Epidermal melanocyte (primary cell): ENCODE data around the gene RPS8.
A peak's percentile ranks its signal among the peaks of the same experiment; 100 is the strongest.
"Not testable (repeated sequence)": the region's sequence is repeated elsewhere in the genome, so short reads cannot be mapped to it uniquely, and the experiment has no call there.

ENCODE experiments used
- DNase-seq: peaks from one replicate; pipeline ENCODE4 v3.0.0; 2011; ENCODE audit warnings: low spot score; ENCODE audit not compliant: insufficient read length

RPS8 gene

DNA sequence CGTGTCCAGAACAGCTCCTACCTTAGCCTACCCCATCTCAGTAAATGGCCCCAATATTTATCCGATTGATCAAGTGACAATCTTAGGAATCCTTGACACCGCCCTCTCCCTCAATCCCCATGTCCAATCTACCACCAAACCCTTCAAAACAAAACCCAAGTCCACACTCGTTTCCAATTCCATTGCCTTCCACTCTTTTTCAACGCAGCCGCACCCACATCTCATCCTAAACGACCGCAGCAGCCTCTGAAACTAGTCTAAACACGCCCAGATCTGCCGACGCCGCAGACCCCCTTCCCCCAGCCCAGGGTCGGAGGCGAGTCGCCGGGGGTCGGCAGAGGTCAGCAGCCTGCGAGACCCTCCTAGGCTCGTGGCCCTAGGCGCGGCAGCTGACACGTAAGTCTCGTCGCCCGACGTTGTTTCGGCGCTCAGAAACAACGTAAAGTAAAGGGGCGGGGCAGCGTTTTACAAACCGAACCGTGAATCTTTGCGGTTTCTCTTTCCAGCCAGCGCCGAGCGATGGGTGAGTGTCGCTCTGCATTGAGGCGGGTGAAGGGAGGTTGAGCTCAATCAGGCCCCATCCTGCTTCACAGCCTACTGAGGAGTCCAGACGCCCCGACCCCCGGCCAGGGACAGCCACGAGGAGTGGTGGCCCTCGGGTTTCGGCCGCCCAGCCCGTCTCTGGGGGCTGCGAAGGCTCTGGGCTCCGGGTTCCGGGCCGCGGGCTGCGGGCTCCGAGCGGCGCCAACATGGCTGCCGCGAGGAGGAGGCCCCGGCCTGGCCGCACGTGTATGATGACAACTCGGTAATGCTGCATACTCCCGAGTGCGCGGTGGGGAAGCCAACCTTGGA is at the start of gene RPS8:
TSS of gene RPS8 (plus strand) at position 463 of the 852 bp plus-strand sequence. CDS start at position 520, 57 bp downstream.
- peak; percentile 74 for DNase-seq

GRCh38 chr1:44730741-44731512 is 44.4 kb upstream of the RPS8 start, which contains the start of gene RNU5D-1:
RNU5D-1 (minus strand) TSS chr1:44731170.
- peak; percentile 96 for DNase-seq

GRCh38 chr1:44733365-44733764 is 42.0 kb upstream of the RPS8 start:
- DNase-seq, result no peak

GRCh38 chr1:44733784-44734183 is 41.6 kb upstream of the RPS8 start:
- DNase-seq, result no peak

GRCh38 chr1:44735992-44736391 is 39.3 kb upstream of the RPS8 start:
- DNase-seq, result no peak

GRCh38 chr1:44738953-44739306 is 36.4 kb upstream of the RPS8 start:
- not testable (repeated sequence) for DNase-seq

- peak; percentile 98 for DNase-seq
Observed at GRCh38 chr1:44739307-44740178, 35.8 kb upstream of the RPS8 start, which contains the start of gene KIF2C. KIF2C (plus strand) TSS chr1:44739837; CDS start chr1:44739933, 96 bp downstream.

GRCh38 chr1:44740179-44740617 is 35.1 kb upstream of the RPS8 start:
- no peak for DNase-seq

GRCh38 chr1:44743211-44743610 is 32.1 kb upstream of the RPS8 start:
- DNase-seq, result no peak

- no peak for DNase-seq
Observed at GRCh38 chr1:44747878-44748277, 27.5 kb upstream of the RPS8 start.

GRCh38 chr1:44757420-44757819 is 17.9 kb upstream of the RPS8 start:
- no peak for DNase-seq

GRCh38 chr1:44759077-44759476 is 16.3 kb upstream of the RPS8 start:
- no peak for DNase-seq

GRCh38 chr1:44760876-44761275 is 14.5 kb upstream of the RPS8 start:
- DNase-seq, result no peak

- DNase-seq, result not testable (repeated sequence)
Observed at GRCh38 chr1:44766421-44766820, 8.9 kb upstream of the RPS8 start.

DNA sequence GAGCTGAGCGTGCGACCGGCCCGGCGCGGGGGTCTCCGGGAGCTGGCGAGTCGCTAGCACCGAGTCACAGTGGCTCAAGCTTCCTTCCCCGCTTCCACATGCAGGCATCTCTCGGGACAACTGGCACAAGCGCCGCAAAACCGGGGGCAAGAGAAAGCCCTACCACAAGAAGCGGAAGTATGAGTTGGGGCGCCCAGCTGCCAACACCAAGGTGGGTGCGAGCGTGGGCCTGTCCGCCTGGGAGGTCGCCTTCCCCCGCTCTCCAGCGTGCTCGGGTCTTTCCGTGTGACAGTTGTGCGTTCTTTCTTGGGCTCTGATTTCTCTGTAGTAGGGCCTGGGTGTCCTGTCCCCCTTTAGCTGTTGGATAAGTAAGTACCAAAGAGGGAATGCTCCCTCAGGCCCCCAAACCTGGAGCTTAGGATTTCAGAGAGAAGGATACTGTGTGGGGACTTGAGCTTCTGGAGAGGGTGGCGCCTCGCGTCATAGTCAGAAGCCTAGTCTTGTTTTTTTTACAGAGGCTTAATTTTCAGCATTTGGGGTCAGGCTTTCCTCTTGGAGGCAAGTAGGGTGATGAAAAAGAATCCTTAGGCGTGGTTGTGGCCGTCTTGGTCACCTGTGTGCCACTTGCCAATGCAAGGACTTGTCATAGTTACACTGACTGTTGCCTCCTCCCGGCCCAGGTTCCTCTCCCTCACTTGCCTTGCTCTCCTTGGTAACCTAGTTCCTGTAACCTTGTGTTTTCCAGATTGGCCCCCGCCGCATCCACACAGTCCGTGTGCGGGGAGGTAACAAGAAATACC is 790 bp downstream of the RPS8 start:
- DNase-seq, result no peak

- DNase-seq, result no peak
Observed at GRCh38 chr1:44776730-44777068, 1.4 kb downstream of the RPS8 start.

GRCh38 chr1:44777547-44777946 is 2.2 kb downstream of the RPS8 start:
- no peak for DNase-seq

- no peak for DNase-seq
Observed at GRCh38 chr1:44777969-44778635, 2.8 kb downstream of the RPS8 start.

- DNase-seq, result no peak
Observed at GRCh38 chr1:44778705-44779576, 3.6 kb downstream of the RPS8 start.
